Measurements from ENCODE around the gene COL23A1.

Gene COL23A1

GRCh38 chr5:178588769-178589168, 1.4 kb downstream of the COL23A1 start:
- DNase-seq (ENCODE audit: low read depth), result no peak

GRCh38 chr5:178587763-178588611, 2.2 kb downstream of the COL23A1 start:
- DNase-seq (ENCODE audit: low read depth), result no peak

- DNase-seq (ENCODE audit: low read depth), result no peak
These were observed 3.8 kb downstream of the COL23A1 start for GRCh38 chr5:178586396-178586795.

GRCh38 chr5:178585421-178585820, 4.8 kb downstream of the COL23A1 start:
- DNase-seq (ENCODE audit: low read depth), result peak; percentile 30

GRCh38 chr5:178583279-178583678, 6.9 kb downstream of the COL23A1 start:
- DNase-seq (ENCODE audit: low read depth), result no peak

GRCh38 chr5:178582291-178582690, 7.9 kb downstream of the COL23A1 start:
- no peak for DNase-seq (ENCODE audit: low read depth)

- no peak for DNase-seq (ENCODE audit: low read depth)
These were observed 8.6 kb downstream of the COL23A1 start for GRCh38 chr5:178581621-178582020.

- no peak for DNase-seq (ENCODE audit: low read depth)
These were observed 9.8 kb downstream of the COL23A1 start for GRCh38 chr5:178580271-178580955.

- DNase-seq (ENCODE audit: low read depth), result no peak
These were observed 12.2 kb downstream of the COL23A1 start for GRCh38 chr5:178577944-178578343.

GRCh38 chr5:178577376-178577839, 12.8 kb downstream of the COL23A1 start:
- DNase-seq (ENCODE audit: low read depth), result no peak

- DNase-seq (ENCODE audit: low read depth), result no peak
These were observed 13.4 kb downstream of the COL23A1 start for GRCh38 chr5:178576591-178577351.

GRCh38 chr5:178573216-178573615, 17.0 kb downstream of the COL23A1 start:
- DNase-seq (ENCODE audit: low read depth), result no peak

- DNase-seq (ENCODE audit: low read depth), result no peak
These were observed 17.6 kb downstream of the COL23A1 start for GRCh38 chr5:178572617-178573016.

GRCh38 chr5:178569485-178569884, 20.7 kb downstream of the COL23A1 start:
- no peak for DNase-seq (ENCODE audit: low read depth)

- DNase-seq (ENCODE audit: low read depth), result no peak
These were observed 25.2 kb downstream of the COL23A1 start for GRCh38 chr5:178564811-178565550.

GRCh38 chr5:178564397-178564796, 25.8 kb downstream of the COL23A1 start:
- no peak for DNase-seq (ENCODE audit: low read depth)

- no peak for DNase-seq (ENCODE audit: low read depth)
These were observed 26.6 kb downstream of the COL23A1 start for GRCh38 chr5:178563621-178564020.

GRCh38 chr5:178561746-178562264, 28.4 kb downstream of the COL23A1 start:
- no peak for DNase-seq (ENCODE audit: low read depth)

- no peak for DNase-seq (ENCODE audit: low read depth)
These were observed 29.3 kb downstream of the COL23A1 start for GRCh38 chr5:178560911-178561310.

GRCh38 chr5:178557416-178557815, 32.8 kb downstream of the COL23A1 start:
- no peak for DNase-seq (ENCODE audit: low read depth)

GRCh38 chr5:178555771-178556211, 34.4 kb downstream of the COL23A1 start:
- no peak for DNase-seq (ENCODE audit: low read depth)

Data from fibroblast of the conjunctiva (primary cell).